ENCODE results near the gene STRIP1.

- TF ChIP-seq CTCF (IDR thresholded peaks at IDR 0.05), result no peak
- TF ChIP-seq POLR2A (IDR thresholded peaks at IDR 0.05), result no peak
Measured at GRCh38 chr1:110068646-110069403, 34.4 kb downstream of the STRIP1 start.

All from right lobe of liver (tissue), 4 donors.